Uterus (tissue), 2 donors: Measurements from ENCODE around the gene TARS3.

ENCODE experiments used
- CTCF ChIP-seq, 4 experiments: fragments of 200-600 bp in 2 of 4; fragments of 450-650 bp in 2 of 4; sonication (generic) in 2 of 4; IDR thresholded peaks; one replicate each; pipeline ENCODE4 v1.5.1; 2016 to 2019; ENCODE audit warnings: antibody characterized with exemption in 4 of 4, mild to moderate bottlenecking in 2 of 4, moderate library complexity in 1 of 4
- POLR2A ChIP-seq, 2 donors: fragments of 450-650 bp; IDR thresholded peaks; one replicate each; pipeline ENCODE4 v1.6.1; 2016; ENCODE audit warnings: antibody characterized with exemption in 2 of 2, mild to moderate bottlenecking in 1 of 2, moderate library complexity in 1 of 2

GRCh38 chr15:101662203-101662602 lies 62.1 kb downstream of the TARS3 start:
- TF ChIP-seq CTCF (IDR thresholded peaks at IDR 0.05) (no peak), POLR2A (IDR thresholded peaks at IDR 0.05) (no peak)
